Keratinocyte (primary cell): ENCODE results near the gene GCNT2.

Experiments used
- CTCF ChIP-seq, 3 experiments: IDR thresholded peaks in 1 of 3; conservative IDR thresholded peaks in 1 of 3; optimal IDR thresholded peaks in 1 of 3; 2 replicates in 2 of 3; 3 replicates in 1 of 3; pipeline versions ENCODE3 to v1.5.1; 2011; ENCODE audit warnings: low read length in 3 of 3, mild to moderate bottlenecking in 3 of 3, moderate library complexity in 2 of 3, control low read depth in 1 of 3, inconsistent platforms in 1 of 3; ENCODE audit not compliant: insufficient read depth in 2 of 3; ENCODE audit errors: extremely low read depth in 1 of 3
- EZH2 ChIP-seq: IDR thresholded peaks from one replicate; pipeline ENCODE4 v1.6.1; 2012; ENCODE audit warnings: inconsistent platforms, mild to moderate bottlenecking, low read length, moderate library complexity

- TF ChIP-seq CTCF (optimal IDR thresholded peaks at IDR 0.05 in 1 of 3, IDR thresholded peaks at IDR 0.05 in 1 of 3, conservative IDR thresholded peaks at IDR 0.05 in 1 of 3; ENCODE audit: extremely low read depth in 1 of 3, insufficient read depth in 2 of 3, low read length in 3 of 3) (no peak), EZH2 (no peak)
Measured at GRCh38 chr6:10520468-10520867, 683 bp upstream of the GCNT2 start.
